Measurements from ENCODE around the gene TRIM75.
"Not testable (repeated sequence)": the region's sequence is repeated elsewhere in the genome, so short reads cannot be mapped to it uniquely, and the experiment has no call there.

TRIM75 gene

DNA sequence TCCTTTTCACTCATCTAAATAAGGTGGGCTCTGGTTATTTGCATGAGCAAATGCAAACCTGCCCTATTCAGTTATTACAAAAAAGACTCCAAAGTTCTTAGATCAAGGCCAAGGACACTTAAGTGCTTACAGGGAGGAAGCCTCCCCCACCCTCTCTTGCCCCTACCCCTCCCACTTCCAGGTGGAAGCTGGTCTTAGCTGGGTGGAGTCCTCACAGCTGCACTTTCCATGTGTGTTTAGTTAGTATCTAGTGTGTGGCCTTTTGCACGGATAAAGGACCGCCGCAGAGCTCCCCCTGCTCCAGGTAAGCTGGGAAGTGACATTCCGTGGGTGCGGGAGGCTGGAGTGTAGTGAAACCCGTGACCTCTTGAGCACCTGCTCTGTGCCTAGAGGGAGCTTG is at the start of gene TRIM75:
TSS of gene TRIM75 (plus strand) at position 222 of the 400 bp plus-strand sequence. CDS start 5,282 bp downstream, outside the sequence.
- DNase-seq, result no peak

DNA sequence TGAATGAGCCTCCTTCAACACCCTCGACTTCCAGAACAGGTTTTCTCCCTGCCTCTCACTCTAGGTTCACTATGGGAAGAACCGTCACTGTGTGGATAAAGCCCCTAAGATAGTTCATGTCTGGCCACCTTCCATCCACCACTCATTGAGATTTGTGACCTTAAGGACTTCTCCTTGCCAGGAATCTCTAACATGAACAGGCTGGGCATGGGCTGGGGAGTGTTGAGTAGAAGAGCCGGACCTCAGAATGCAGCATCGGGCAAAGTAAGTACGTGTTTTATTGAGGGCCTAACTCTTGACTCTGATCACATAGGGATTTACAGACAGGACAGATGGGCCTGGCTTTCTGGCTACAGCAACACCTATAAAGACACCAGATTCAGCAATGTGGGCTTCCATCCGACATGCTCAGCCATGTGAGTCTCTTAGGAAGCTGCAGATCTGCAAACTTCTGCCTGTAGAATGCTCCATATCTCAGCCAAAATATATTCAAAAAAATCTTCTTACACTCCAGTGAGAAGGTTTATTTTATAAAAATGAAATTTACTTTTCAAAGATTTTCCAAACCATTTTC is 48.2 kb upstream of the TRIM75 start:
- no peak for DNase-seq

DNA sequence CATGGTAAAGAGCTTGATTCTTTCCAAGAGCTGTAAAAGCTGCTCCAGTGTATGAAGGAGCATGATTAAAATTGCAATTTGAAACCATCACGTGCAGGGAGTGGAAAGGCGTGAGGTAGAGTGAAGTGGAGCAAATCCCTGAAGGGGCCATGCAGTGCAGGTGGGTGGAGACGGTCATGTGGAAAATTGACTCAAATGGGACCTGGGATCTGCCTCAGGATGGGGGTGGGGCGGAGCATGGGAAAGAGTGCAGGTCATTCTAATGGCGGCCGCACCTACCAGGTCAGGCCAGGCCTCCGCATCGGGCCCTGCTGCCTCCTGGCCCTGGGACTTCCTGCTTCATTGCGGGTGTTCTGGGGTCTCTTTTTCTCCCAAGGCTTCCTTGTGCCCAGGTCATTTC is 47.2 kb upstream of the TRIM75 start:
- no peak for DNase-seq

DNA sequence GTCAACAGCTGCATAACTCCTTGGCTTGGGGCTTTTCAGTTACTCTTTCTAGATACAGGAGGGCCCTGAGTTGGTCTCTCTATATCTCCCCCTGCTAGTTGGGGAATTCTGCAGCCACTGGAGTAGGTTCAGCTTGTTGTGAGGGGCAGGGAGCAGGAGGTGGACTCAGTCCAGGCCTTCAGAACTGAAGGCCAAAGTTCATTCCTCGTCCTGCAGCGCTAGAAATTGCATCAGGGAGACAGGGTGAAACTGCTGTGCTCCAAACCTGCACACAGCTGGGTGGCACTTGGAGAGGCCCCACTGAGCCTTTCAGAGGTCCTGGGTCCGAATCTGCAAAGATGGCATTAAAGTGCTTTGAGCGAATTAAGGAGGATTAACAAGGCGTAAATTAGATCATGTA is 46.8 kb upstream of the TRIM75 start:
- DNase-seq, result no peak

DNA sequence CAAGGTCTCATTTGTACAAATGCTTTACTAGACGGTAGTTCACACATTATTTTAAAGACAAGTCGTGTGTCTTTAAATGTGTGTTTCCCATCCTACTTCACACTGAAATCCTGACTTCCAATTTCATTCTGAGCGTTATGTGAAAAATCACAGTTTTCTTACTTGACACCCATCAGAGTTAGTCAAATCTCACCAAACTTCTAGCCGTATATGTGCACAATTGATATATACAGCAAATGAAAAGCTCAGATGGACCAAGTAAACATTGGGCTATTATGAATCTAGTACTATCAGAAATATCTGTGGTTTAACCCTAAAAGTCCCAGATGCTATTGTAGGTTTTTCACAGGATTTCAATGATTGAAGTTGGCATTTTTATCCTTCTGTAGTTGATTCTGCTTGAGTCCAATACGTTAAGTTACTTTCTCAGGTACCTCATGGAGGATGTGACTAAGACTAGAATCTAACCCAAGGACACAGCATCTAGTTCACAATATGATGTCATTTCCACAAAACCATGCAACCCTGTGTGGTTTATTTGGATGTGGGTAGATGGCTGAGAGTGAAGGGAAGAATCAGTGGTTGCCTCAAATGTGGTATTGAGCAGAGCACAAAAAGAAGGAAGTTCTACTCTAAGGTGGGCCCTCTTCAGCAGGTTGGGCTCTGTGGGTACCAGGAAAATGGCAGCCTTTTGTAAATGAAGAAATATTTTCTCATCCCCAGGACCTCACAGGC is 44.0 kb upstream of the TRIM75 start:
- DNase-seq, result no peak

DNA sequence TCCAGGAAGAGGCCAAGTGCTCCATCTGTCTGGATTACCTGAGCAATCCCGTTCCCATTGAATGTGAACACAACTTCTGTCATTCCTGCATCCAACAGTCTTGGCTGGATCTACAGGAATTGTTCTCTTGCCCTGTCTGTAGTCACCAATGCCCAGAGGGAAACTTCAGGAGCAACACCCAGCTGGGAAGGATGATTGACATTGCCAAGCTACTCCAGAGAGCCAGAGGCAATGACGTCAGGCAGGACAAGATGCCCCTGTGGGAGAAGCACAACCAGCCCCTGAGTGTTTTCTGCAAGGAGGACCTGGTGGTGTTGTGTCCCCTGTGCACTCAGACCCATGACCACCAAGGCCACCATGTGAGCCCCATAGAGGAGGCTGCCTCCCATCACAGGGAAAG is 43.2 kb upstream of the TRIM75 start:
- no peak for DNase-seq

DNA sequence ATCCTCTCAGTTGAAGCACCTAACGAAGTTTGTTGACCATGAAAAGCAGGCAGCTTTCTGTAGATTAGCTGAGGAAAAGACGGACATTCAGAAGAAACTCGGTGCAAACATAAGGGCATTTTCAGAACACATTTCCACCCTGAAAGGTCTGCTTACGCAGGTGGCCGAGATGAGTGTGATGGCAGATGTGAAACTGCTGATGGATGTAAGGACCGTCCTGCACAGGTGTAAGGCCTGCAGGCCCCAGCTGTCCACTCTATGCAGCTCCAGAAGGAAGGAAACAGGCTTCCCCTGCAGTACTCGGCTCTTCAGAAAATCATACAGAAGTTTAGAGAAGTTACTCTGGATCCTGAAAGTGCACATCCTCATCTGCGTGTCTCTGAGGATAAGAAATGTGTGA is 42.7 kb upstream of the TRIM75 start:
- no peak for DNase-seq

DNA sequence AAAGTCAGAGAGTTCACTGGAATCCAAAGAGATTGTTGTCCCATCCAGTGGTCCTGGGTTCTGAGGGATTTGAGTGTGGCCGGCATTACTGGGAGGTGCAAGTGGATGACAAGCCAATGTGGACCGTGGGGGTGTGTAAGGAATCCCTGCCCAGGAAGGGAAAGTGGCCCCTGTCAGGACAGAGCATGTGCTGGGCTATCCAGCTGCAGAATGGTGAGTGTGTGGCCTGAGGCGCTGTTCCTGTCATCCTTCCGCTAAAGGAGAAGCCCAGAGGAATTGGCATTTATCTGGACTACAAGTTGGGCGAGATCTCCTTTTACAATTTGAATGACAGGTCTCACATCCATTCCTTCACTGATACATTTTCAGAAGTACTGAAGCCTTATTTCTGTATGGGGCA is 42.3 kb upstream of the TRIM75 start:
- no peak for DNase-seq

DNA sequence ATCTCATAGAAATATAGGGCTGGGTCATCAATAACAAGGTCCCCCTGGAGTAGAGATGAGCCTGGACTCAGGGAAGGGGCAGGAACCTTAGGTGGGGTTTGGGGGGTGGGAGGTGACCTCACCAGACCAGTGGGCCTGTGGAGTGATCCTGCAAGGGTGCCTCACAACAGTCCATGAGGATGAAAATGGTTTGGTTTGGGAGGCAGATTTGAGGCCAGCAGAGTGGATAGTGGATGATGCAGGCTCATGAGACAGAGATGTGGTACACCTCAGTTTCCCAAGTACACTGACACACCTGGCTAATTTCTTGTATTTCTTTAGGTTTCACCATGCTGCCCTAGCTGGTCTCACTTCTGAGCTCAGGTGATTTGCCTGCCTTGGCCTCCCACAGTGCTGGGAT is 40.0 kb upstream of the TRIM75 start:
- DNase-seq, result no peak

DNA sequence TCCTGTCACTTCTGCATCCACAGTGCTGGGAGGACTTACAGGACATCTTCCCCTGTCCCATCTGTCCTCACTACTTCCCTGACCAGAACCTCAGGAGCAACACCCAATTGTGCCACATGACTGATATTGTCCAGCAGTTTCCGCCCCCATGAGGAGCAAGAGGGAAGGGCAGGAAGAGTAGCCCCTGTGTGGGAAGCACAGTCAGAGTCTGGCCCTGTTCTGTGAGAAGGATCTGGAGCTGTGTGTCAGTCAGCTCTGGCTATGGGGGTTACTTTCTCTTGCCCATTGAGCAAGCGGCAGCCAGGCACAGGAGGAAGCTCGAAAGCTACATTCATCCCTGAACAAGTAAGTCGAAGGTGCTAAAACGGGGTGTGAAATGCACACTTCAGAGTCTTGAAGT is 36.7 kb upstream of the TRIM75 start:
- DNase-seq, result no peak

DNA sequence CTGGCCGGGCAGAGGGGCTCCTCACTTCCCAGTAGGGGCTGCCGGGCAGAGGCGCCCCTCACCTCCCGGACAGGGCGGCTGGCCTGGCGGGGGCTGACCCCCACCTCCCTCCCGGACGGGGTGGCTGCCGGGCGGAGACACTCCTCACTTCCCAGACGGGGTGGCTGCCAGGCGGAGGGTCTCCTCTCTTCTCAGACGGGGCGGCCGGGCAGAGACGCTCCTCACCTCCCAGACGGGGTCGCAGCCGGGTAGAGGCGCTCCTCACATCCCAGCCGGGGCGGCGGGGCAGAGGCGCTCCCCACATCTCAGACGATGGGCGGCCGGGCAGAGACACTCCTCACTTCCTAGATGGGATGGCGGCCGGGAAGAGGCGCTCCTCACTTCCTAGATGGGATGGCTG is 33.7 kb upstream of the TRIM75 start:
- DNase-seq, result not testable (repeated sequence)

DNA sequence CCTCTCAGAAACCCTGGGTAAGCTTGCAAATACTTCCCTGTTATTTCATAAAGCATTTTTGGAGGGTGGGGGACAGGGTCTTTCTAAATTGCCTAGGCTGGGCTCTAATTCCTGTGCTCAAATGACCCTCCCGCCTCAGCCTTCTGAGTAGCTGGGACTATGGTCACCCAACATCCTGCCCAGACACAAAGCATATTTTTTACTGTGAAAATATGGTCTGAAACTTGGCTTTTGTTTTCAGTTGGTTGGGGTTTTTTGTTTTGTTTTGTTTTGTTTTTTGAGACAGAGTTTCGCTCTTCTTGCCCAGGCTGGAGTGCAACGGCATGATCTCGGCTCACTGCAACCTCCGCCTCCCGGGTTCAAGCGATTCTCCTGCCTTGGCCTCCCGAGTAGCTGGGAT is 27.9 kb upstream of the TRIM75 start:
- not testable (repeated sequence) for DNase-seq

DNA sequence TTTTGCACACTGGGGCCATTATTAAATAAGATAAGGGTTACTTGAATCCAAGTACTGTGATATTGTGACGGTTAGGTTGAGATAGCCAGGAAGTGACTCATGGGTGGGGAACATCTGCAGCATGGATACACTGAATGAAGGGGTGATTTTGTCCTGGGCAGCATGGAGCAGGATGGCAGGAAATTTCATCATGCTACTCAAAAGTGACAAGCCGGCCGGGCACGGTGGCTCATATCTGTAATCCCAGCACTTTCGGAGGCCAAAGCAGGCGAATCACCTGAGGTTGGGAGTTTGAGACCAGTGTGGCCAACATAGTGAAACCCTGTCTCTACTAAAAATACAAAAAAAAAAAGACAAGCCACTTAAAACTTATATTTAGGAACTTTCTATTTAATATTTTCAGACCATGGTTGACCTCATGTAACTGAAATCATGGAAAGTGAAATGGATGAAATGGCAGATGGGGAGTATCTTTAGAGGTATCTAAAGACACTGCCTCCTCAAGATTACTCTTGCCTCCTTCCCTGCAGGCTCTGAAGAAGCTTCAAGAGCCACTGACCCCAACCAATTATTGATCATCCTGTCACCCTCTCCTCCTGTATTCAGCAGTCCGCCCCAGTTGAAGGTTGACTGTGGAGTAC is 25.8 kb upstream of the TRIM75 start:
- no peak for DNase-seq

DNA sequence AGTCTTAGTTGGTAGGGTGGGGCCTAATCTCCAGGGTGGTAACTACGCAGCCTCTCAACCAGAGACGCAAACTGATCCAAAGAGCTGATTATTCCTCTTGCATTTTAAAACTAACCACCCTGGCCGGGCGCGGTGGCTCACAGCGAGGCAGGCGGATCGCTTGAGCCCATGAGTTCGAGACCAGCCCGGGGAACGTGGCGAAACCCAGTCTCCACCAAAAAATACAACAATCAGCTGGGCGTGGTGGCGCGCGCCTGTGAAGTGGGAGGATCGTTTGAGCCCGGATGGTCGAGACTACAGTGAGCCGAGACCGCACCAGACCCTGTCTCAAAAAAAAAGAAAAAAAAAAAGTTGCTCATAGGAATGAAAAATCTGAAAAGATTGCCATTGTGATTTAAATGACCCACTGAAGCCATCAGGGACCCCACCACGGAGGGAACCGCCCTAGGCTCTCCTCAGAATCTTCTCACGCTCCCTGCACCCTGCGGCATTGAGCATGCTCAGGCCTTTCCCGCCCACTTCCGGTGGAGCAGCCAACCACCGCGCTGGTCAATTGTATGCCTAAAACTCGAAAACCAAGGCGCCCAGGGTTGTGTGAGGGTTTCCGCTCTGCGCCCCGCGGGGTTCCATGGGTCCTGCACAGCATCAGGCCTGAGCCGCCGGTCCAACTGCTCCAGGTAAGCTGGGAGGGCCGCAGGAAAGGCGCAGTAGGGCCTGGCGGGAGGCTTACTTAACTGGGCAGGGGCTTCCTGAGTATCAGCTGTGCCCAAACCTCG is 22.0 kb upstream of the TRIM75 start, which contains the start of gene TRIM60:
TSS of gene TRIM60 (plus strand) at position 564 of the 776 bp plus-strand sequence. CDS start 8,074 bp downstream, outside the sequence.
- no peak for DNase-seq

DNA sequence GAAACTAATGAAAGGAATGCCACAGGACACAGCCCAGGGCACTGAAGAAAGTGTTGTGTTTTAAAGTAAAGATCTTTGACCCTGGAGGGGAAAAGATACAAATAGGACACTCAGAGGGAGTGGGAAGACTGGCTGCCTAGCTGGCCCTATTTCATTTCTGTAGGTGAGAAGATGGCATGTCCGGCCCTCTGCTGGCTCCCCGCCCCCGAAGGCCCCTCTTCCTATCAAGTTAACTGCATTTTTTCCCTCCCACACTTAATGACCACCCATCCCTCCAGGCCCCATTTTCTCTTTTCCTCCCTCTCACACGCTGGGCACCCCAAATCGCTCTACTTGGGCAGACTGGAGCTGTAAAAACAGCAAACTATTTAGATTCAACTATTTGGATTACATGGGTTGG is 5.5 kb upstream of the TRIM75 start:
- no peak for DNase-seq

DNA sequence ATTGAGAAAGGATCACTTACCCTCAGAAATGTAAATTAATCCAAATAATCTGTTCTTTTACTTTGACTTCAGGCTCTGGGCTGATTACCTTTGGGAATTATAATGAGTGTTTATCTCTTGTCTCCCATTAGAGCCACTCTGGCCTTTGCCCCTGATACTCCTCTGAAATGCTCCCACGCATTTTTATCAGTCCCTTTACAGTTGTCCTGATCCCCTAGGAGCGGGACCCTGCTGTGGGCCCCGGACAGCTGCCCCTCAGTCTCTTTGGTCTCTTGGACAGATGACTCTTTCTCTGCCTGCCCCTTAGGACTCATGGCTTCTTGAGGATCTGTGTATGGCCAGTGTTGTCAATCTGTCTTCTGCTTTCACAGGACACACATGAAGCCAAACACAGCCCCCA is 1.0 kb upstream of the TRIM75 start:
- DNase-seq, result no peak

DNA sequence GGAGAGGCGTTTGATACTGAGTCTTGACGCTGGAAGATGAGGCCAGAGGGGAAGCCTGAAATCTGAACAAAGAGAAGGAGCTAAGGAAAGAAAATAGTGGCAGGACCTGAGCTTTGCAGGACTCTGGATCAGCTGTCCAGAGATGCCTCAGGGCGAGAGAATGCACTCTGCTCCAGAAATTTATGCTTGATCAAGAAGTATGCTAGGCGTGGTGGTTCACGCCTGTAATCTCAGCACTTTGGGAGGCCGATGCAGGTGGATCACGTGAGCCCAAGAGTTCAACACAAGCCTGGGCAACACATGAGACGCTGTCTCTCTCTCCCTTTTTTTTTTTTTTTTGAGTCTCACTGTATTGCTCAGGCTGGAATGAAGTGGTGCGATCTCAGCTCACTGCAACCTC is 1.9 kb downstream of the TRIM75 start:
- DNase-seq, result no peak

DNA sequence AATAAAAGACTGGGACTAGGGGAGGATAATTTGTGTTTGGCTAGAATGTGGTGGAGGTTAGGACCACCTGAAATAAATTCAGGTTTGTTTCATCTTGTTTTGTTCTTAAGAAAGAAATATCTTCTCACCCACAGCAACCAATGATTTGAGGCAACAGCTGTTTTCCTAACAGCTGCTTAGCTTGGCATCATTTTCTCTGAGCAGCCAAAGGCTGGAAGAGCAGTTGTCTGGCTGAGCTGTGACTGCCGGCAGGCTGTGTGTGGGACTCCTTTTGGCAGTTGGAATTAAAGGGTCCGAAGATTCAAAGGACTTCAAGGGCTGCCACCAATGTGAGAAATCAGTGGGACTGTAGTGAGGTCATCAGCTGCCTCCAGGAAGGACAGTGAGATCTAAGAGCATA is 5.0 kb downstream of the TRIM75 start:
- DNase-seq, result no peak

DNA sequence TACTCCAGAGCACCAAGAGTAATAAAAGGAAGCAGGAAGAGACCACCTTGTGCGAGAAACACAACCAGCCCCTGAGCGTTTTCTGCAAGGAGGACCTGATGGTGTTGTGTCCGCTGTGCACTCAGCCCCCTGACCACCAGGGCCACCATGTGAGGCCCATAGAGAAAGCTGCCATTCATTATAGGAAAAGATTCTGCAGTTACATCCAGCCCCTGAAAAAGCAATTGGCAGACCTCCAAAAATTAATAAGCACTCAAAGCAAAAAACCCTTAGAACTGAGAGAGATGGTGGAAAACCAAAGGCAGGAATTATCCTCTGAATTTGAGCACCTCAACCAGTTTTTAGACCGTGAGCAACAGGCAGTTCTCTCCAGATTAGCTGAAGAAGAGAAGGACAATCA is 5.7 kb downstream of the TRIM75 start:
- no peak for DNase-seq

DNA sequence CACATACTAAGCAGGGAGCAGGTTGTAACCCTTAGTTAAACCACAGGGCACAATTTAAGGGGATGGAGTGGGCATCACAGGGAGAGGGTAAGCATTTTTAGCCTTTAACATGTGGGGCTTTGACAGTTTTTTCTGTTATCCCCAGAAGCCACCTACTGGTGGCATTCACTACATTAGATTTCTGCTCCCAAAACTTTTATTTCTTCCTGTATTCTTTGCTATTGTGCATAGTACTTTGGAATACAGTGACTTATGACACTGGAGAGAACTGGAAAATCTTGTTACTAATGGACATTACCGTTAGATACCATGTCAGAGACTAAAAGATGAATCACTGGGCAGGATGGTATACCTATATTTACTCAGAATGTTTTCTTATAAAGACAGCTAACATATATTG is 7.3 kb downstream of the TRIM75 start:
- no peak for DNase-seq

DNA sequence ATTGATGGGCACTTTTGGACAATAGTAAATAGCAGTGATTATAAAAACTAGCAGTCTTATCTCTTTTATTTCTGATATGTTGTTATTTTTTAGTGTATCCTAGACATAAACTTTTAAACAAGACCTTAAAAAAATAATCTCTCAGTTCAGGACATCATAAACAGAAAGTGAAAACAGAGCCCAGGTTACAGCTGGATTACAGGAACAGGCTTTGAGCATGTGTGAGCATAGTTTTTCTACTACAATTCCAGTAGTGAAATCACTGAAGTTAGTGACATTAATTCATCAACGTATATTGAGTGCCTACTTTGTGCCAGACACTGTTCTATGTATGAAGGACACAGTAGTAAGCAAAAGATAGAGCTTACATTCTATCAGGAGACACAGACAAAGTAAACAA is 16.9 kb downstream of the TRIM75 start:
- no peak for DNase-seq

DNA sequence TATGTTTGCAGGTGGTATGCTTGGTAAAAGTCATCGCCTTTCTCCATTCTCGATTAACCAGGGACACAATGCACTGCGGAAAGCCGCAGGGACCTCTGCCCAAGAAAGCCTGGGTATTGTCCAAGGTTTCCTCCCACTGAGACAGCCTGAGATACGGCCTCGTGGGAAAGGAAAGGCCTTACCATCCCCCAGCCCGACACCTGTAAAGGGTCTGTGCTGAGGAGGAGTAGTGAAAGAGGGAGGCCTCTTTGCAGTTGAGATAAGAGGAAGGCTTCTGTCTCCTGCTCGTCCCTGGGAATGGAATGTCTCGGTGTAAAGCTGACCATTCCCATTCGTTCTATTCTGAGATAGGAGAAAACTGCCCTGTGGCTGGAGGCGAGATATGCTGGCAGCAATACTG is 19.7 kb downstream of the TRIM75 start:
- not testable (repeated sequence) for DNase-seq

DNA sequence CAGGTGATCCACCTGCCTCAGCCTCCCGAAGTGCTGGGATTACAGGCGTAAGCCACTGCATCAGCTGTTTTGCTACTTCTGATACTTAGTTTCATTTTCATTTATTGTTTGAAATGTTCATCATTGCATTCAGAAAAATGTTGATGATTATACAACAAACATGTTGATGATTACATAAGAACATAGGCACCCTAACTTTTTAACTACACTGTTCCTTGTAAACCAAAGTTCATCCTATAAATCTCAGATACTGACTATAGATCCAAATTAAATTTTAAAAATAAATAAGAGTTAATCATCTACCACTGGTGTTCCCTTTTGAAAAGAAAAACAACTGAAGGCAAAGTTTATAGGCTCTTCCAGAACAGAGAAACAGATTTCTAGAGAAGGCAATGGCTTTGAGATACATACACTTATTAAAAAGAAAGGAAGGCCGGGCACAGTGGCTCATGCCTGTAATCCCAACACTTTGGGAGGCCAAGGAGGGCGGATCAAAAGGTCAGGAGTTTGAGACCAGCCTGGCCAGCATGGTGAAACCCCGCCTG is 23.4 kb downstream of the TRIM75 start:
- DNase-seq, result no peak

All from NCI-H146 (cell line).